Natural killer cell (primary cell): ENCODE results near the gene DCUN1D4. TPM values are rescaled to one million over a fixed set of nuclear protein-coding genes. Genes with fewer than 3 reads are reported as not detected.

Experiments
- ATAC-seq, 3 donors: fragments of 150-1000 bp in 2 of 3; fragments of 200-7000 bp in 1 of 3; cut with Tn5 transposase; 1 replicate in 1 of 3; 2 replicates in 2 of 3; pipeline ENCODE4 v1.10.0; 2021; ENCODE audit warnings: mild to moderate bottlenecking in 2 of 3, moderate library complexity in 2 of 3
- DNase-seq, 2 donors: peaks; one replicate each; pipeline versions ENCODE4 v3.0.0 to v3.0.0-alpha.2; 2013 to 2021; ENCODE audit warnings: mixed read lengths in 1 of 2
- H3K27ac ChIP-seq: one replicate; pipeline ENCODE4 v1.5.1; 2013; ENCODE audit warnings: mild to moderate bottlenecking, low read length
- H3K27me3 ChIP-seq: one replicate; pipeline ENCODE4 v1.6.1; 2013; ENCODE audit warnings: low read length; ENCODE audit not compliant: control insufficient read depth, insufficient read depth
- H3K36me3 ChIP-seq: one replicate; pipeline ENCODE4 v1.6.1; 2013; ENCODE audit warnings: low read length; ENCODE audit not compliant: control insufficient read depth, insufficient read depth
- H3K4me1 ChIP-seq: one replicate; pipeline ENCODE4 v1.6.1; 2013; ENCODE audit warnings: low read length; ENCODE audit not compliant: control insufficient read depth, insufficient read depth
- H3K4me3 ChIP-seq: one replicate; pipeline ENCODE4 v1.5.1; 2013; ENCODE audit warnings: low read length
- H3K9me3 ChIP-seq: one replicate; pipeline ENCODE4 v1.6.1; 2013; ENCODE audit warnings: low read length; ENCODE audit not compliant: control insufficient read depth, insufficient read depth
- H3K27ac Mint-ChIP-seq, 2 donors: one replicate each; pipeline ENCODE4 v1.8.0; 2022; ENCODE audit warnings: mild to moderate bottlenecking in 2 of 2, mixed read lengths in 2 of 2, moderate library complexity in 1 of 2
- H3K27me3 Mint-ChIP-seq, 2 donors: one replicate each; pipeline ENCODE4 v1.8.0; 2022; ENCODE audit warnings: low read depth in 2 of 2, mixed read lengths in 2 of 2
- H3K36me3 Mint-ChIP-seq: one replicate; pipeline ENCODE4 v1.8.0; 2022; ENCODE audit warnings: mixed read lengths
- H3K4me1 Mint-ChIP-seq, 2 donors: one replicate each; pipeline ENCODE4 v1.8.0; 2022; ENCODE audit warnings: mixed read lengths in 2 of 2
- H3K4me3 Mint-ChIP-seq: one replicate; pipeline ENCODE4 v1.8.0; 2022; ENCODE audit warnings: mild to moderate bottlenecking, moderate library complexity, mixed read lengths
- H3K9me3 Mint-ChIP-seq, 2 donors: one replicate each; pipeline ENCODE4 v1.8.0; 2022; ENCODE audit warnings: mixed read lengths in 2 of 2
- CTCF ChIP-seq: fragments of 200-600 bp; IDR thresholded peaks from one replicate; pipeline ENCODE4 v1.8.0; 2022; ENCODE audit warnings: antibody characterized with exemption
- WGBS: methylation state at CpG from one replicate; pipeline ENCODE4 v1.1.7; 2013; ENCODE audit warnings: missing lambda C conversion rate; ENCODE audit not compliant: insufficient coverage; 5-methylcytosine and 5-hydroxymethylcytosine counted together
- intact Hi-C: fragments of 100-400 bp; cut with micrococcal nuclease; formaldehyde crosslinking; loops from one replicate; pipeline ENCODE4 v1.14.2; 2022
- total RNA-seq, 4 donors: library from RNA; stranded (reverse); fragments of 120-200 nt in 1 of 4; gene quantifications; one replicate each; pipeline versions ENCODE4 v1.2.3 to v1.2.4, GENCODE V29; 2013 to 2022

The DCUN1D4 gene
- total RNA-seq, 3 donors from 2014 or later (not counting 1 experiment from before 2014, with no cell fraction given), result 26.9 to 35.9 (median 35.1) TPM

- peaks cover 0 to 2% of the 10 kb centered on the region in 2 donors for H3K9me3 Mint-ChIP-seq
- Histone ChIP-seq H3K27ac (no peak overlapping the region), H3K4me1 (no peaks in the 10 kb centered on the region), H3K9me3 (no peaks in the 10 kb centered on the region), H3K4me3 (no peak overlapping the region), H3K27me3 (no peaks in the 10 kb centered on the region), H3K36me3 (peaks cover 9% of the 10 kb centered on the region)
- no peak for TF ChIP-seq CTCF
- H3K27ac Mint-ChIP-seq, result no peak overlapping the region
- no peak overlapping the region for H3K4me3 Mint-ChIP-seq
- no peaks in the 10 kb centered on the region for H3K4me1 Mint-ChIP-seq
- DNase-seq (no peak), ATAC-seq (no peak)
- WGBS, result 96% methylated on average over 6 of the region's 6 CpGs
- intact Hi-C loops, result no loop called here
- H3K27me3 Mint-ChIP-seq, result no peaks in the 10 kb centered on the region
- H3K36me3 Mint-ChIP-seq, result peaks cover 12% of the 10 kb centered on the region
These were observed 75.3 kb downstream of the DCUN1D4 start for GRCh38 chr4:51918251-51918650.

GRCh38 chr4:51923343-51923742 is 80.4 kb downstream of the DCUN1D4 start:
- no peak for TF ChIP-seq CTCF
- H3K4me3 ChIP-seq, result no peak overlapping the region
- Mint-ChIP-seq H3K4me1 (no peaks in the 10 kb centered on the region), H3K9me3 (peaks cover 0 to 2% of the 10 kb centered on the region in 2 donors), H3K27ac (no peak overlapping the region), H3K27me3 (no peaks in the 10 kb centered on the region), H3K36me3 (no peaks in the 10 kb centered on the region), H3K4me3 (no peak overlapping the region)
- no peaks in the 10 kb centered on the region for H3K4me1 ChIP-seq
- WGBS, result 89% methylated on average over 1 of the region's 2 CpGs
- no peak for DNase-seq
- no peak overlapping the region for H3K27ac ChIP-seq
- intact Hi-C loops, result no loop called here
- no peaks in the 10 kb centered on the region for H3K36me3 ChIP-seq
- H3K9me3 ChIP-seq, result no peaks in the 10 kb centered on the region
- ATAC-seq, result no peak
- no peaks in the 10 kb centered on the region for H3K27me3 ChIP-seq

GRCh38 chr4:51925307-51925706 is 82.4 kb downstream of the DCUN1D4 start:
- H3K4me1 ChIP-seq, result no peaks in the 10 kb centered on the region
- ATAC-seq (no peak), DNase-seq (no peak)
- TF ChIP-seq CTCF, result no peak
- H3K27ac ChIP-seq, result no peak overlapping the region
- Mint-ChIP-seq H3K4me3 (no peak overlapping the region), H3K27me3 (no peaks in the 10 kb centered on the region), H3K36me3 (no peaks in the 10 kb centered on the region), H3K27ac (no peak overlapping the region), H3K9me3 (no peaks in the 10 kb centered on the region), H3K4me1 (no peaks in the 10 kb centered on the region)
- H3K27me3 ChIP-seq, result no peaks in the 10 kb centered on the region
- intact Hi-C loops, result no loop called here
- H3K4me3 ChIP-seq, result no peak overlapping the region
- no peaks in the 10 kb centered on the region for H3K9me3 ChIP-seq
- H3K36me3 ChIP-seq, result no peaks in the 10 kb centered on the region

- Histone ChIP-seq H3K4me1 (no peaks in the 10 kb centered on the region), H3K36me3 (no peaks in the 10 kb centered on the region), H3K27me3 (no peaks in the 10 kb centered on the region), H3K4me3 (no peak overlapping the region), H3K27ac (no peak overlapping the region), H3K9me3 (no peaks in the 10 kb centered on the region)
- Mint-ChIP-seq H3K9me3 (no peaks in the 10 kb centered on the region), H3K4me3 (no peak overlapping the region), H3K4me1 (no peaks in the 10 kb centered on the region), H3K27ac (no peak overlapping the region), H3K27me3 (no peaks in the 10 kb centered on the region), H3K36me3 (no peaks in the 10 kb centered on the region)
- no peak for DNase-seq
- ATAC-seq, result no peak
- intact Hi-C loops, result no loop called here
- TF ChIP-seq CTCF, result no peak
- 100% methylated on average over 1 of the region's 1 CpG for WGBS
These were observed 87.6 kb downstream of the DCUN1D4 start for GRCh38 chr4:51930557-51930956.
